ENCODE results near the gene MB21D2.

The MB21D2 gene

GRCh38 chr3:192901435-192901834 is 16.2 kb downstream of the MB21D2 start:
- TF ChIP-seq POLR2AphosphoS5 (IDR thresholded peaks at IDR 0.05; ENCODE audit: low read depth, low read length) (no peak), POU2F2 (IDR thresholded peaks at IDR 0.05; ENCODE audit: low read depth, low read length) (no peak), PAX5 (IDR thresholded peaks at IDR 0.05; ENCODE audit: insufficient read depth, low read length, severe bottlenecking) (no peak), SPI1 (IDR thresholded peaks at IDR 0.05; ENCODE audit: low read depth, low read length) (no peak), TAF1 (IDR thresholded peaks at IDR 0.05; ENCODE audit: low read depth, low read length) (no peak), POLR2A (IDR thresholded peaks at IDR 0.05; ENCODE audit: low read depth, low read length) (no peak)
- FAIRE-seq (no peak), DNase-seq (ENCODE audit: insufficient read length, low spot score) (no peak)

GRCh38 chr3:192899540-192899982 is 18.1 kb downstream of the MB21D2 start:
- TF ChIP-seq POLR2AphosphoS5 (IDR thresholded peaks at IDR 0.05; ENCODE audit: low read depth, low read length), result no peak
- no peak for TF ChIP-seq POLR2A (IDR thresholded peaks at IDR 0.05; ENCODE audit: low read depth, low read length)
- TF ChIP-seq POU2F2 (IDR thresholded peaks at IDR 0.05; ENCODE audit: low read depth, low read length), result no peak
- DNase-seq (ENCODE audit: insufficient read length, low spot score) (no peak), FAIRE-seq (peak; percentile 61)

DNA sequence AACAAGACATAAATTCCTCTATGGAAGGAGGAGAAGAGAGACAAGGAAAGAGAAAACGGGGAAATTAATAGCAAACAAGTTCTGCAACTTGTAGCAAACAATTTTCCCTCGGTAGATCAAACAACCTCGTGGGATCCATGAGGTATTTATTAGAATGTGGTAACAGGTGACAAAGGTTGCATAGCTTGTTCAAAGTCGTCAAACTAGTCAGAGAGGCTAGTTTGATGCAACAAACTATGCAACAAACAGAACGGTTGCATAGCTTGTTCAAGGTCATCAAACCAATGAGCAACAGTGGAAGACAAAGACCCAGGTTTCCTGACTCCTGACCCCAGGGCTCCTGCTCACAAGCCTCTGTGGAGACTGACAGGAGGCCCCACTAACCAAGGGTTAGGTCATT is 20.7 kb downstream of the MB21D2 start:
- DNase-seq (ENCODE audit: insufficient read length, low spot score), result no peak
- TF ChIP-seq POLR2AphosphoS5 (IDR thresholded peaks at IDR 0.05; ENCODE audit: low read depth, low read length) (no peak), POU2F2 (IDR thresholded peaks at IDR 0.05; ENCODE audit: low read depth, low read length) (no peak), SPI1 (IDR thresholded peaks at IDR 0.05; ENCODE audit: low read depth, low read length) (no peak), PAX5 (IDR thresholded peaks at IDR 0.05; ENCODE audit: insufficient read depth, low read length, severe bottlenecking) (no peak), POLR2A (IDR thresholded peaks at IDR 0.05; ENCODE audit: low read depth, low read length) (no peak), TAF1 (IDR thresholded peaks at IDR 0.05; ENCODE audit: low read depth, low read length) (no peak)
- FAIRE-seq, result peak; percentile 13

DNA sequence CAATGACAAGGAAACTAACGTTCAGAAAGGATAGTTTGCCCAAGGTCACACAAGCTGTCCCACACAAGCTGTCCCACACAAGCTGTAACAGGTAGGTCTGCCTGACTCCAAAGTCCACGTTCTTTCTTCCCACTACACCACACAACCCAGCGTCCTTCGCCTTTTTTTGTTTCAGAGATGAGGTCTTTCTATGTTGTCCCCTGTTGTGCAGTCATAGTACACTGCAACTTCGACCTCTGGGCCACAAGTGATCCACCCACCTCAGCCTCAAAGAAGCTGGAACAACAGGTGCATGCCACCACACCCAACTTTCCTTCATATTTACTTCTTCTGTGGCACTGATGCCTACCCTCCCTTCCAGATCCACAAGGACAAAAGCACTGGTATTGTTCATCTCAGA is 21.4 kb downstream of the MB21D2 start:
- no peak for FAIRE-seq
- DNase-seq (ENCODE audit: insufficient read length, low spot score), result no peak
- TF ChIP-seq POLR2AphosphoS5 (IDR thresholded peaks at IDR 0.05; ENCODE audit: low read depth, low read length) (no peak), TAF1 (IDR thresholded peaks at IDR 0.05; ENCODE audit: low read depth, low read length) (no peak), POU2F2 (IDR thresholded peaks at IDR 0.05; ENCODE audit: low read depth, low read length) (no peak), SPI1 (IDR thresholded peaks at IDR 0.05; ENCODE audit: low read depth, low read length) (no peak), PAX5 (IDR thresholded peaks at IDR 0.05; ENCODE audit: insufficient read depth, low read length, severe bottlenecking) (no peak), POLR2A (IDR thresholded peaks at IDR 0.05; ENCODE audit: low read depth, low read length) (no peak)

- FAIRE-seq, result no peak
- no peak for DNase-seq (ENCODE audit: insufficient read length, low spot score)
- TF ChIP-seq TAF1 (IDR thresholded peaks at IDR 0.05; ENCODE audit: low read depth, low read length) (no peak), POLR2A (IDR thresholded peaks at IDR 0.05; ENCODE audit: low read depth, low read length) (no peak), POU2F2 (IDR thresholded peaks at IDR 0.05; ENCODE audit: low read depth, low read length) (no peak), PAX5 (IDR thresholded peaks at IDR 0.05; ENCODE audit: insufficient read depth, low read length, severe bottlenecking) (no peak), POLR2AphosphoS5 (IDR thresholded peaks at IDR 0.05; ENCODE audit: low read depth, low read length) (no peak), SPI1 (IDR thresholded peaks at IDR 0.05; ENCODE audit: low read depth, low read length) (no peak)
Measured at GRCh38 chr3:192894676-192895075, 23.0 kb downstream of the MB21D2 start.

DNA sequence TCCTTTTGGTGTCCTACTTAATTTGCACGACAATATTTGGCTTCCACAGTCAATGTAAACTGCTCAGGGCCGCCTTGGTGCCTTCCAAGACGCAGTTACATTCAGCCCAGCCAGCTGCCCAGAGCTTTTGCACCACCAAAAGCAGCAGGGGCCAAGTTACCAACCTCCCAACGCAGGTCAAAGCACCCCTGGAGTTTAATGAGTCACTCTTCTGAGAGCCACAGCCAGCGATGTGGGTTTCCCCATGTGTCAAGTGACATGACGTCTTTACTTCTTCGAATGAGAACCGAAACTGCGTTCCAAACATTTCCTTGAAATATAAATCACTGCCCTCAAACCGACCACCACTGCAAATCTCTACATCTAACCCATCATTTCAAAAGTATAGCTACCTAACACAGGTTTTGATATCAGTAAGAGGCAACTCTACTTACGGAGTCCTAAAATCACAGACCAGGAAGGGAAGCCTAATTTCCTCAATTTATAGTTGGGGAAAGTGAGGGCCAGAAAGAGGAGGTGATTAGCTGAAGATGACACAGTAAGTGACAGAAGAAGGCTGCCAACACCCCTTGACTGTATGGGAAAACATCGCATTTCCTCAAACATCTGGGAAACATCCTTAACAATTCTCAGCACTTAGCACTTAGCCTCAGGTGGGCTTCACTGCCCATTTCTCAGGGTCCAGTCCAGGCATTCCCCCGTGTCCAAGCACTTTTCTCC is 24.5 kb downstream of the MB21D2 start:
- peak; percentile 92 for FAIRE-seq
- TF ChIP-seq SPI1 (IDR thresholded peaks at IDR 0.05; ENCODE audit: low read depth, low read length) (peak; percentile 74), POLR2A (IDR thresholded peaks at IDR 0.05; ENCODE audit: low read depth, low read length) (no peak), PAX5 (IDR thresholded peaks at IDR 0.05; ENCODE audit: insufficient read depth, low read length, severe bottlenecking) (no peak), TAF1 (IDR thresholded peaks at IDR 0.05; ENCODE audit: low read depth, low read length) (no peak; the same call in 1 of the 2 replicates), POU2F2 (IDR thresholded peaks at IDR 0.05; ENCODE audit: low read depth, low read length) (peak; percentile 58), POLR2AphosphoS5 (IDR thresholded peaks at IDR 0.05; ENCODE audit: low read depth, low read length) (no peak)
- DNase-seq (ENCODE audit: insufficient read length, low spot score), result peak; percentile 32

DNA sequence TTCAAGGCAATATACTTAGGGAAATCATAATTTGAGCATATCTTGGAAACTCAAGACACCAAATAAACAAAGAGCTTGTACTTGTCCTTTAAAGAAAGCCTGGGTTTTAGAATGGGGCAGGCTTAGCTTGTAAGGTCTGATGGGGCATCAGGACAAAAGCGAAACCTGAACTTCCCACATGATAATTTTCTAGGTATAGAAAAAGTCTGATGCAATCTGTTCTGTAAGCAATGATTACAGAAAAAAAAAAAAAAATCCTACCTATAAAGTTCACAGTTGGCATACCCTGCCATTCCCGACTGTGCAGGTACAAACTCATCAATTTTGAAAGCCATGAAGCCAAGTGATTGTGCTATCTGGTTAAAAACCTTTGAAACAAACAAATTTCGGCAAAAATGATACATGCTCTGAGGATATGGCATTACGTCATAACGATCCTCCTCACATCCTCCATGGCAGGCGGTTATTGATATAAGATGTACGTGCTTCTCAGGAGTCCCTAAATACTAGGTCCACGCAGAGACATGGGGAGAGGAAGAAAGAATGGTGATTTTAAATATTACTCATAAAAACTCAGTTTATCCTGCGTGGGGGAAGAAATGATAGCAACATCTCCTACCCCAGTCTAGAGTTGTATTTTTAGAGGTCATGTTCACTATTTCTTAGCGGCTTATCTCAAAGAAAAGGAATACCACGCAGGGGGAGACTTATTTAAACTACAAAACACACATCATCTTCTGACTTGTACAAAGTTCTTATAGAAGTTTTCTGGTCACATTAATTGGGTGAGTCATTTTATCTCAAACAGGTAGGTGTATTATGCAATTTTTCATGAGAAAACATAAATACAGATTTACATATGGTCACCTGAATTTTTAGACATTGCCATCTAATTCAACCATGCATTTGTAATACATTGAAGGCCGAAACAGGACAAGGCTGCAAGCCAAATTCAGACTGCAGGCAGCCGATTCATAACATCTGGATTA is 27.0 kb downstream of the MB21D2 start:
- no peak for DNase-seq (ENCODE audit: insufficient read length, low spot score)
- TF ChIP-seq POU2F2 (IDR thresholded peaks at IDR 0.05; ENCODE audit: low read depth, low read length), result no peak
- TF ChIP-seq TAF1 (IDR thresholded peaks at IDR 0.05; ENCODE audit: low read depth, low read length), result no peak
- no peak for TF ChIP-seq PAX5 (IDR thresholded peaks at IDR 0.05; ENCODE audit: insufficient read depth, low read length, severe bottlenecking)
- TF ChIP-seq SPI1 (IDR thresholded peaks at IDR 0.05; ENCODE audit: low read depth, low read length), result no peak
- no peak for FAIRE-seq

GRCh38 chr3:192889679-192890078 is 28.0 kb downstream of the MB21D2 start:
- DNase-seq (ENCODE audit: insufficient read length, low spot score) (no peak), FAIRE-seq (no peak)
- TF ChIP-seq SPI1 (IDR thresholded peaks at IDR 0.05; ENCODE audit: low read depth, low read length) (no peak), TAF1 (IDR thresholded peaks at IDR 0.05; ENCODE audit: low read depth, low read length) (no peak), POU2F2 (IDR thresholded peaks at IDR 0.05; ENCODE audit: low read depth, low read length) (no peak), PAX5 (IDR thresholded peaks at IDR 0.05; ENCODE audit: insufficient read depth, low read length, severe bottlenecking) (no peak), POLR2AphosphoS5 (IDR thresholded peaks at IDR 0.05; ENCODE audit: low read depth, low read length) (no peak), POLR2A (IDR thresholded peaks at IDR 0.05; ENCODE audit: low read depth, low read length) (no peak)

DNA sequence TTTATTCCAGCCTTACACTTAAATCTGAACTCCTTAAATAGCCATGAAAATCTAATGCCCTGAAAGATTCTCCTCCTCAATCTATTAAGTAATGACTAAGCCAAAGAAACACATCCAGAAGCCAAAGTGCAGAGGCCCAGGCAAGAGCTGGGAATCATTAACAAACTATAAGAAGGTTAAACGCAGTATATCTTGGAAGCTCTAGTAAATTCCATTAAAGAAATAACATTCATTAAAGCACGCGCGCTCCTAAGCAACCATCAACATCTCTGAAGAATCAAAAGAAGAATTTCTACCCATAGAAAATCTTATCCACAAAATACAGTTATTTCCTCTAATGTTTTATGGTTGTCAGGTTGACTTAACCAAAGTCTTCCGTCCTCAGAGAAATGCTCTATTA is 29.5 kb downstream of the MB21D2 start:
- DNase-seq (ENCODE audit: insufficient read length, low spot score) (no peak), FAIRE-seq (no peak)
- TF ChIP-seq SPI1 (IDR thresholded peaks at IDR 0.05; ENCODE audit: low read depth, low read length) (no peak), TAF1 (IDR thresholded peaks at IDR 0.05; ENCODE audit: low read depth, low read length) (no peak), POLR2AphosphoS5 (IDR thresholded peaks at IDR 0.05; ENCODE audit: low read depth, low read length) (no peak), POU2F2 (IDR thresholded peaks at IDR 0.05; ENCODE audit: low read depth, low read length) (no peak), POLR2A (IDR thresholded peaks at IDR 0.05; ENCODE audit: low read depth, low read length) (no peak), PAX5 (IDR thresholded peaks at IDR 0.05; ENCODE audit: insufficient read depth, low read length, severe bottlenecking) (no peak)
